H1 (cell line): ENCODE results near the gene TP53I11. TPM values are rescaled to one million over a fixed set of nuclear protein-coding genes. Genes with fewer than 3 reads are reported as not detected.

ENCODE experiments used
- CTCF ChIA-PET: fragments of 300-600 bp; sonication (Branson Sonifier 250); formaldehyde crosslinking; loops from one replicate; lab custom pipeline; 2021; ENCODE audit not compliant: partially characterized antibody; lab: Charles Lee
- POLR2A ChIA-PET: fragments of 300-600 bp; sonication (Branson Sonifier 250); formaldehyde crosslinking; loops from one replicate; lab custom pipeline; 2021; ENCODE audit warnings: inconsistent platforms; ENCODE audit not compliant: partially characterized antibody; lab: Charles Lee
- DNase-seq, 2 experiments: peaks; one replicate each; pipeline versions ENCODE4 v3.0.0 to v3.0.0-alpha.2; 2010 to 2022; ENCODE audit warnings: low spot score in 2 of 2, low read depth in 1 of 2, mixed read lengths in 1 of 2
- FAIRE-seq: peaks from 2 replicates; lab custom pipeline; 2011; peaks lifted over from hg19 to GRCh38; lab: Jason Lieb, UNC
- H2AFZ ChIP-seq: 2 replicates; pipeline ENCODE4 v1.8.1; 2012; ENCODE audit warnings: low read length, inconsistent platforms
- H2AK5ac ChIP-seq: 2 replicates; pipeline ENCODE4 v1.6.1; 2013; ENCODE audit warnings: low read depth, low read length
- H2BK120ac ChIP-seq: replicated peaks from 2 replicates; pipeline ENCODE3; 2013; ENCODE audit warnings: low read depth, low read length, inconsistent platforms
- H2BK12ac ChIP-seq: 2 replicates; pipeline ENCODE4 v1.6.1; 2013; ENCODE audit warnings: low read depth, low read length
- H2BK15ac ChIP-seq: 2 replicates; pipeline ENCODE4 v1.6.1; 2013; ENCODE audit warnings: low read length
- H2BK20ac ChIP-seq: 2 replicates; pipeline ENCODE4 v1.6.1; 2013; ENCODE audit warnings: low read length
- H2BK5ac ChIP-seq: 2 replicates; pipeline ENCODE4 v1.6.1; 2013; ENCODE audit warnings: low read depth, low read length
- H3K14ac ChIP-seq: 2 replicates; pipeline ENCODE4 v1.6.1; 2013; ENCODE audit warnings: inconsistent platforms; ENCODE audit not compliant: insufficient read length
- H3K18ac ChIP-seq: 2 replicates; pipeline ENCODE4 v1.6.1; 2013; ENCODE audit warnings: low read length; ENCODE audit errors: extremely low read depth
- H3K23ac ChIP-seq: 2 replicates; pipeline ENCODE4 v1.6.1; 2013; ENCODE audit warnings: inconsistent platforms; ENCODE audit not compliant: insufficient read length
- H3K23me2 ChIP-seq: 2 replicates; pipeline ENCODE4 v1.6.1; 2013; ENCODE audit warnings: low read depth, low read length
- H3K27ac ChIP-seq: 2 replicates; pipeline ENCODE4 v1.6.1; 2011; ENCODE audit warnings: low read depth, low read length, inconsistent platforms
- H3K27me3 ChIP-seq, 4 experiments: replicated peaks in 1 of 4; 1 replicate in 1 of 4; 2 replicates in 3 of 4; pipeline versions ENCODE4 v1.6.1 to v1.8.1; 2011 to 2013; ENCODE audit warnings: low read length in 3 of 4, mild to moderate bottlenecking in 3 of 4, inconsistent platforms in 2 of 4, mixed read lengths in 2 of 4, moderate library complexity in 1 of 4; ENCODE audit not compliant: control insufficient read depth in 3 of 4, insufficient read depth in 3 of 4; ENCODE audit errors: extremely low read depth in 1 of 4
- H3K36me3 ChIP-seq, 4 experiments: 2 replicates each; pipeline versions ENCODE4 v1.6.1 to v1.8.1; 2011 to 2013; ENCODE audit warnings: mild to moderate bottlenecking in 4 of 4, low read length in 3 of 4, moderate library complexity in 2 of 4, control low read depth in 1 of 4, inconsistent platforms in 1 of 4; ENCODE audit not compliant: insufficient read depth in 4 of 4, control insufficient read depth in 2 of 4
- H3K4ac ChIP-seq: replicated peaks from 2 replicates; pipeline ENCODE3; 2013; ENCODE audit warnings: low read length, low read depth, mixed read lengths, inconsistent platforms; ENCODE audit not compliant: insufficient read length
- H3K4me1 ChIP-seq, 4 experiments: replicated peaks in 1 of 4; 1 replicate in 1 of 4; 2 replicates in 3 of 4; pipeline versions ENCODE4 v1.6.1 to v1.8.1; 2011 to 2013; ENCODE audit warnings: low read length in 3 of 4, inconsistent platforms in 2 of 4, mixed read lengths in 1 of 4; ENCODE audit not compliant: insufficient read depth in 4 of 4, control insufficient read depth in 3 of 4
- H3K4me2 ChIP-seq, 2 experiments: 2 replicates each; pipeline versions ENCODE4 v1.6.1 to v1.8.1; 2011 to 2013; ENCODE audit warnings: low read depth in 2 of 2, low read length in 2 of 2, control low read depth in 1 of 2, inconsistent platforms in 1 of 2, mild to moderate bottlenecking in 1 of 2; ENCODE audit not compliant: insufficient read depth in 1 of 2
- H3K4me3 ChIP-seq, 4 experiments: fragments of 200-600, 300-600 bp in 1 of 4; sonication (generic), shearing (Covaris generic), sonication (Bioruptor Twin) in 1 of 4; 2 replicates each; pipeline versions ENCODE4 v1.5.1 to v1.8.1; 2011 to 2016; ENCODE audit warnings: low read length in 4 of 4, low read depth in 3 of 4, control low read depth in 2 of 4, inconsistent platforms in 2 of 4, mild to moderate bottlenecking in 2 of 4, mixed read lengths in 1 of 4, moderate library complexity in 1 of 4; ENCODE audit not compliant: insufficient read depth in 2 of 4; ENCODE audit errors: extremely low read depth in 1 of 4
- H3K56ac ChIP-seq: replicated peaks from 2 replicates; pipeline ENCODE3; 2013; ENCODE audit warnings: low read depth, mild to moderate bottlenecking, mixed read lengths, low read length, inconsistent platforms; ENCODE audit not compliant: insufficient read length
- H3K79me1 ChIP-seq: 2 replicates; pipeline ENCODE4 v1.6.1; 2013; ENCODE audit warnings: low read depth, low read length, control low read depth
- H3K79me2 ChIP-seq, 2 experiments: 2 replicates each; pipeline versions ENCODE4 v1.6.1 to v1.8.1; 2012 to 2013; ENCODE audit warnings: low read length in 2 of 2, mild to moderate bottlenecking in 2 of 2, inconsistent platforms in 1 of 2; ENCODE audit not compliant: insufficient read depth in 2 of 2, control insufficient read depth in 1 of 2
- H3K9ac ChIP-seq, 4 experiments: replicated peaks in 1 of 4; 1 replicate in 1 of 4; 2 replicates in 3 of 4; pipeline versions ENCODE4 v1.6.1 to v1.8.1; 2011 to 2013; ENCODE audit warnings: low read depth in 3 of 4, low read length in 3 of 4, control low read depth in 2 of 4, mild to moderate bottlenecking in 2 of 4, moderate library complexity in 2 of 4, inconsistent platforms in 1 of 4; ENCODE audit errors: extremely low read depth in 1 of 4
- H3K9me3 ChIP-seq, 2 experiments: 2 replicates each; pipeline versions ENCODE4 v1.6.1 to v1.8.1; 2012 to 2013; ENCODE audit warnings: mild to moderate bottlenecking in 2 of 2, moderate library complexity in 2 of 2, control low read depth in 1 of 2, inconsistent platforms in 1 of 2, low read depth in 1 of 2, low read length in 1 of 2, mixed read lengths in 1 of 2; ENCODE audit not compliant: insufficient read depth in 2 of 2
- H4K20me1 ChIP-seq, 2 experiments: replicated peaks in 1 of 2; 2 replicates each; pipeline versions ENCODE3 to v1.8.1; 2011 to 2013; ENCODE audit warnings: inconsistent platforms in 2 of 2, low read length in 2 of 2, mild to moderate bottlenecking in 1 of 2; ENCODE audit not compliant: insufficient read depth in 2 of 2, control insufficient read depth in 1 of 2
- H4K5ac ChIP-seq: 2 replicates; pipeline ENCODE4 v1.6.1; 2013; ENCODE audit warnings: low read length, low read depth, mixed read lengths, inconsistent platforms; ENCODE audit not compliant: insufficient read length
- H4K8ac ChIP-seq: 2 replicates; pipeline ENCODE4 v1.8.0; 2013; ENCODE audit warnings: mild to moderate bottlenecking, moderate library complexity, low read length, inconsistent platforms; ENCODE audit not compliant: insufficient read depth; ENCODE audit errors: extremely low read depth
- H4K91ac ChIP-seq: replicated peaks from 2 replicates; pipeline ENCODE3; 2013; ENCODE audit warnings: low read length, mixed read lengths, inconsistent platforms; ENCODE audit not compliant: insufficient read length
- CHD2 ChIP-seq: IDR thresholded peaks from 2 replicates; pipeline ENCODE4 v1.6.1; 2012; ENCODE audit warnings: low read length, improper control_type of control experiment
- E2F6 ChIP-seq: IDR thresholded peaks from 2 replicates; pipeline ENCODE4 v1.6.1; 2012; ENCODE audit warnings: inconsistent platforms
- FOSL1 ChIP-seq: IDR thresholded peaks from 2 replicates; pipeline ENCODE4 v1.6.1; 2011; ENCODE audit warnings: mild to moderate bottlenecking, low read depth, low read length, moderate library complexity; ENCODE audit not compliant: insufficient read depth
- JUN ChIP-seq: IDR thresholded peaks from 2 replicates; pipeline ENCODE4 v1.6.1; 2011; ENCODE audit warnings: low read depth, mild to moderate bottlenecking, improper control_type of control experiment, low read length
- KDM5A ChIP-seq: fragments of 200-600 bp; IDR thresholded peaks from 2 replicates; pipeline ENCODE4 v1.7.1; 2012; ENCODE audit warnings: mild to moderate bottlenecking, low read length, inconsistent platforms, mixed read lengths
- NANOG ChIP-seq: IDR thresholded peaks from 2 replicates; pipeline ENCODE4 v1.6.1; 2011; ENCODE audit warnings: low read length, low read depth, mild to moderate bottlenecking, inconsistent platforms; ENCODE audit not compliant: insufficient read depth, poor library complexity, severe bottlenecking
- NRF1 ChIP-seq: IDR thresholded peaks from 2 replicates; pipeline ENCODE4 v1.6.1; 2011; ENCODE audit warnings: mild to moderate bottlenecking, low read depth, low read length, improper control_type of control experiment
- POLR2A ChIP-seq, 2 experiments: IDR thresholded peaks; 1 replicate in 1 of 2; 2 replicates in 1 of 2; pipeline ENCODE4 v1.6.1; 2011; ENCODE audit warnings: low read depth in 2 of 2, low read length in 2 of 2, mild to moderate bottlenecking in 2 of 2; ENCODE audit errors: control extremely low read depth in 1 of 2
- RNF2 ChIP-seq: fragments of 200-900, 300-1000 bp; sonication (generic); IDR thresholded peaks from 2 replicates; pipeline ENCODE4 v1.7.1; 2016; ENCODE audit warnings: borderline replicate concordance, low read depth, mild to moderate bottlenecking, antibody characterized with exemption, low read length; ENCODE audit not compliant: poor library complexity, severe bottlenecking; ENCODE audit errors: missing control alignments
- SP2 ChIP-seq: IDR thresholded peaks from 2 replicates; pipeline ENCODE4 v1.6.1; 2012; ENCODE audit warnings: mild to moderate bottlenecking, low read length, inconsistent platforms
- SRF ChIP-seq: IDR thresholded peaks from 2 replicates; pipeline ENCODE4 v1.6.1; 2011; ENCODE audit warnings: mild to moderate bottlenecking, low read depth, low read length, moderate library complexity
- TEAD4 ChIP-seq: IDR thresholded peaks from 2 replicates; pipeline ENCODE4 v1.6.1; 2012; ENCODE audit warnings: low read depth, low read length, inconsistent platforms, mixed read lengths
- YY1 ChIP-seq: IDR thresholded peaks from 2 replicates; pipeline ENCODE4 v1.6.1; 2011; ENCODE audit warnings: low read depth, mild to moderate bottlenecking, low read length
- WGBS, 2 experiments: shearing (Covaris generic) in 1 of 2; methylation state at CpG; one replicate each; pipeline versions ENCODE4 v1.1.6 to v1.1.7; 2013 to 2015; ENCODE audit warnings: low lambda C conversion rate in 2 of 2, mixed read lengths in 2 of 2, inconsistent platforms in 1 of 2, low coverage in 1 of 2, missing lambda C conversion rate in 1 of 2; ENCODE audit not compliant: insufficient replicate concordance in 2 of 2, insufficient coverage in 1 of 2, insufficient read length in 1 of 2; ENCODE audit errors: extremely low coverage in 1 of 2, missing lambda C conversion rate in 1 of 2; 5-methylcytosine and 5-hydroxymethylcytosine counted together
- polyA plus RNA-seq, 7 experiments: library from polyadenylated mRNA; depleted of rRNA in 3 of 7; stranded (reverse) in 5 of 7; unstranded in 2 of 7; fragments of >200 nt in 5 of 7; fragments of 200-250 nt in 2 of 7; gene quantifications; 1 replicate in 5 of 7; 2 replicates in 1 of 7; 4 replicates in 1 of 7; pipeline versions ENCODE4 v1.2.1 to v1.2.3, GENCODE V29; 2011 to 2013; ENCODE audit warnings: missing spikeins in 2 of 7, mixed read lengths in 2 of 7
- total RNA-seq: library from RNA; stranded (reverse); fragmentation: NEBNext Ultra II Directional; extraction: Animal tissue kit (Norgen Biotek cat#: 25700); gene quantifications from 2 replicates; pipeline ENCODE4 v1.2.1, GENCODE V29; 2021

TP53I11 gene
- total and polyA plus RNA-seq, 2 of the 8 experiments (the other 6 are each of a cell fraction or from before 2014, with no cell fraction given): 34.0 to 46.3 TPM

DNA sequence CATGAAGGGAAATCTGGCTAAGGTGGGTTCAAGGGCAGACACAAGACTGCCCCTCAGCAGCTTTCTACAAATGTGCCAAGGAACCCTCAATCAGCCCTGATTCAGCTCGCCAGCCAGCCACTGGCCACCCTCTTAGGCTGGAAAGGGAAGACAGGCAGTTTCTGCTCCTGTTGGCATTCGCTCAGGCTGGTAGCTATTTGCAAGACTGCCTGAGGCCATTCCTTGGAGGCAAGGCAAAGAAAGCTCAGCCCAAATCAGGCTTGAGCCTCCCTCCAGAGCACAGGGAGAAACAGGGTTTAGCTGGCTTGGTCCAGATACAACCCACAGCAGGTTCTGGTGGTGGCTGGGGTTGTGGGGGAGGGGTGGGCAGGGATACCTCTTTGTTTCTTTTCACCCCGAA lies 19.2 kb downstream of the TP53I11 start:
- ChIA-PET POLR2A (interaction anchor here (0.6 to 2.1 kb wide), 7 partner anchors 9 to 161 kb away, joined by 3 to 6 read pairs (median 3); no protein-coding TSS in a partner anchor), CTCF (interaction anchor here (0.6 to 24.5 kb wide), 17 partner anchors 7 to 316 kb away, joined by 3 to 1347 read pairs (median 4); no protein-coding TSS in a partner anchor)
- Histone ChIP-seq H3K36me3 (peaks cover 0 to 11% (median 4%) of the 10 kb centered on the region in 4 experiments; a peak in 4 of 8 replicates), H3K56ac (no peak overlapping the region), H4K5ac (peak overlapping the region; percentile 48), H3K4me3 (no peak overlapping the region), H3K4me1 (peaks cover 0 to 18% (median 13%) of the 10 kb centered on the region in 4 experiments; a peak in 6 of 7 replicates), H3K23ac (no peak overlapping the region), H4K8ac (peak overlapping the region; percentile 43; the same call in 1 of the 2 replicates), H2BK20ac (no peak overlapping the region), H3K9me3 (no peaks in the 10 kb centered on the region), H3K79me1 (no peaks in the 10 kb centered on the region), H3K23me2 (no peaks in the 10 kb centered on the region), H4K20me1 (peaks cover 0 to 2% of the 10 kb centered on the region in 2 experiments), H2BK120ac (no peak overlapping the region), H3K27ac (0 out of 2 replicates have a peak overlapping the region, but pooled peaks have one; percentile 45), H3K79me2 (no peaks in the 10 kb centered on the region), H2AFZ (no peak overlapping the region), H4K91ac (no peak overlapping the region), H2BK5ac (no peak overlapping the region), H2AK5ac (peak overlapping the region; percentile 44; the same call in 1 of the 2 replicates), H3K14ac (no peak overlapping the region), H3K18ac (peak overlapping the region; percentile 32; the same call in 1 of the 2 replicates), H3K4me2 (no peak overlapping the region), H2BK12ac (0 out of 2 replicates have a peak overlapping the region, but pooled peaks have one; percentile 60), H3K4ac (no peak overlapping the region), H3K27me3 (no peaks in the 10 kb centered on the region), H3K9ac (peak overlapping the region in 1 of 4 experiments; percentile 47; a peak in 2 of 7 replicates), H2BK15ac (no peak overlapping the region)
- DNase-seq: no peak
- 94% methylated on average over 3 of the region's 3 CpGs; no CpG with 5 or more reads in 1 of the 2 experiments for WGBS, 2 experiments
- no peak for FAIRE-seq
- TF ChIP-seq JUN (no peak), RNF2 (no peak), SP2 (no peak), SRF (no peak), POLR2A (IDR thresholded peaks at IDR 0.05; ENCODE audit: control extremely low read depth in 1 of 2, low read depth in 2 of 2, low read length in 2 of 2) (no peak), NANOG (no peak), KDM5A (no peak), YY1 (no peak), TEAD4 (no peak), NRF1 (no peak), FOSL1 (no peak), E2F6 (no peak), CHD2 (no peak)
